CD4-positive, alpha-beta T cell treated with Interleukin-4 for 4 hours (primary cell): Measurements from ENCODE around the gene STAT1.
A peak's percentile ranks its signal among the peaks of the same experiment; 100 is the strongest.

Experiments
- DNase-seq: peaks from one replicate; pipeline ENCODE4 v3.0.0-alpha.2; 2020

STAT1 gene

DNA sequence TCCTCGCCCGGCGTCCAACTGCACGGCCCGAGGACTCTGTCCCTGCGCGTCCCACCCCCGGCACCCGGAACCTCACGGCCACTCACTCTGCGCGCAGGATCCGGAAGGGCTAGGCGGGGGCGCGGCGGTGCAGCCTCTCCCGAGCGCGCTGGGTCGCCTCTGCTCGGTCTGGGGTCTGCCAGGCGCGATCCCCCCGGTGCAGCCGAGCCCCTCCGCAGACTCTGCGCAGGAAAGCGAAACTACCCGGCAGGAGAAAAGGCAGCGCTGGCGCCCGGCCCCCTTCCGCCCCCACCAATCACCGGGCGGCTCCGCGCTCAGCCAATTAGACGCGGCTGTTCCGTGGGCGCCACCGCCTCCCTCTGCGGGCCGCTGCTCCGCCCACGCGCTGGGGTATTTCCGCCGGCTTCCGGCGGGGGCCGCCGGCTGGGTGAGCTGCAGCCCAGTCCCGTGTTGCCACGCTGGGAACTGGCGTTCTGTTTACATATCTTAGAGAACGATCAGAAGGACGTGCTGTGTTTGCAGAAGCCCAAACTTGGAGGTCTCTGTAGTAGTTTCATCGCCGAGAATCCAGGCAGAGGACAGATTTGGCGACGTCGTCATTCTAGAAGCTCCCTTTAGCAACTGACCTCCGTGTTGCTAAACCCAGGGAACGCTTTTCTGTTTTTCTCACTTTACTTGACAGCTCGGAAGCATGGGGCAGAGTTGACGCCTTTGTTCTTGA is at the start of gene STAT1:
TSS of gene STAT1 (minus strand) at position 240 of the 721 bp plus-strand sequence. CDS start 4,168 bp downstream, outside the sequence.
- DNase-seq: peak; percentile 94

GRCh38 chr2:191063584-191063983 is 49.6 kb upstream of the STAT1 start:
- DNase-seq: no peak

GRCh38 chr2:191061381-191061980 is 47.5 kb upstream of the STAT1 start:
- peak; percentile 57 for DNase-seq

DNA sequence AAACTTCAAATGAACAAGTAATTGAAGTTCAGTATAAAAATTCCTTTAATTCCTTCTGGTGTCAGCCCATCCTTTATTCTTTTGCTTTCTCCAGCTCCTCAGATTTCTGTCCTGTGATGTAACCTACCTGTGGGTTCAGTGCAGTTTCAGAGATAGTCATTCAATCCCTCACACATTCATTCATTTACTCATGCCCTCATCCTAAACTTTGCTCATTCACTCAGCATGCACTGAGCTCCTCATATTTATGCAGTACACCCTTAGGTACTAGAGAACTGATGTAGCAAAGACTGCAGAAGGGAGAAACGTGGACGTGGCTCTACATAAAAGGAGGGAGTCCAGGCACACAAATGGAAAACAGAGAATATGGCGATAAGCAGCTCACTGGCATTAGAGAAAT is 45.3 kb upstream of the STAT1 start:
- no peak for DNase-seq

GRCh38 chr2:191056228-191056627 is 42.3 kb upstream of the STAT1 start:
- peak; percentile 45 for DNase-seq

- no peak for DNase-seq
These were observed 39.3 kb upstream of the STAT1 start for GRCh38 chr2:191053256-191053655.

- peak; percentile 70 for DNase-seq
These were observed 38.1 kb upstream of the STAT1 start for GRCh38 chr2:191051825-191052778.

GRCh38 chr2:191051177-191051576 is 37.2 kb upstream of the STAT1 start:
- no peak for DNase-seq

GRCh38 chr2:191050640-191050987 is 36.6 kb upstream of the STAT1 start:
- DNase-seq: no peak

DNA sequence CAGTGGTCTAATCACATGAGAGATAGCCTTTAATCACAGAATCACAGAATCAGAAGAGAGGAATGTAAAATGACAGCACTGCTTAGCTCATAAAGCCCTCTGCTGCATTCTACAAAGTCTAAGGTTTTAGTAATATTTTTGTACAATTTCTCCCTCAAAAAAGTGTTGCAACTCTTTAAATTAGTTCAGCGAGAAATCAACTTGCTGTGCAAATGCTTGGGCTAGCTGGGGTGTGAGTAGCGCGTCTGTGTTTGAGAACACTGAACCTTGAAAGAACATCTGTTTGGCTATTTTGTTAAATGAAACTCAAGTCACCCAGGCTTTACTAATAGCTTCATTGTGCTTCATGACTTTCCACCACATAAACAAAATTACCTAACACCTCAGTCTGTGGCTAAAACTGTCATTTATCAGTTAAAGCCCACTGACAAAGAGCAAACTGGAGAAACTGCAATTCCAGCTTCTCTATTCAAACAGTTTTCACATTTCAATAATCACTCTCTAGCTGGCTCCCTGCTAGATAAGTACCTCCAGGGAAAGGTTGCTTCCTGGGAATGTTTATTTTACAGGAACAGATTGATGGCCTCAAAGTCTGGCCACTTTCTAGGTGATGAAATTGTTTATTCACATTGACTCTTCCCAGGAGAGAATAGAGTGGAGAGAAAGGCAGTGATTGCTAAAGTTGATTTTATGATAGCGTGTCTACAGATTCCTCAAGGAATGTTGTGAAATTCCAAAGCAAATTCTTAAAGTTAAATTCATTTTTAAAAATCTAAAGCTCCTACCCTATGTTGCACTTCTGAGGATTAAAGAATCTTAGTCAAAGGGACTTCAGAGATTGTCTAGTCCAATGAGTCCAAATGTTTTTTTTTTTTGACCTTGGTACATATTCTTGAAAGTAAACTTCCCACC is 36.0 kb upstream of the STAT1 start:
- DNase-seq: peak; percentile 44

DNA sequence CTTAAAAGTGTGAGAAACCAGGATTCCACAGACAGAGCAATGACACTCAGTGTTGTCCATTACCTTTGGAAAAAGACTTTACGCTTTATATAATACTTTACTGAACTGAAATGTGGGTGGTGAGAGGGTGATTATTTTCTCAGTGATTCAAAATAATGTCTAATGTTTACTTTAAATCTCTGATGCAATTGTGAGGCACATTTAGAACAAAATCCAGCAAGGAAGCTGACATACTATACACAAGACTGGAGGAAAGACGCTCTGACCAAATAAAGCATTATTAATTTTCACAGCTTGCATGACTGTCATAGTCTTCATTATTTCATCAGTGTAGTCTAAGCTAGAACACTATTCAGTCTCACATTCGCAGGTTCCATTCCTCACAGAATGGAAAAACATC is 34.1 kb upstream of the STAT1 start:
- DNase-seq: no peak

DNA sequence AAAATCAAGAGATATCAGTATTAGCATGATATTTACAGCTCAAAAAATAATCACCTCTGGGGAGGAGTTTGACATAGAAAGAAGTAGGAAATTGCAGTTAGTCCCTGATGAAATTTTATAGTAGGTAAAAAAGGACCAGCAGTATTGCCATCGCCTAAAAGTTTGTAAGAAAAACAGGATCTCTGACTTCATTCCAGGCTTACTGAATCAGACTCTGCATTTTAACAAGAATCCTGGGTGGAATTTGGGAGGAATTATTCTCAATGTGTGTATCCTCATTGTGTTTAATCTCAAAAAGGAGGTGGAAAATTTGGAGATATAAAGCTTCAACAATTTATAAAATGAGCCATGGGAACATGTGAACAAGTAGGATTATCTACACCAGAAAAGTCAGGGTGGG is 31.2 kb upstream of the STAT1 start:
- no peak for DNase-seq

DNA sequence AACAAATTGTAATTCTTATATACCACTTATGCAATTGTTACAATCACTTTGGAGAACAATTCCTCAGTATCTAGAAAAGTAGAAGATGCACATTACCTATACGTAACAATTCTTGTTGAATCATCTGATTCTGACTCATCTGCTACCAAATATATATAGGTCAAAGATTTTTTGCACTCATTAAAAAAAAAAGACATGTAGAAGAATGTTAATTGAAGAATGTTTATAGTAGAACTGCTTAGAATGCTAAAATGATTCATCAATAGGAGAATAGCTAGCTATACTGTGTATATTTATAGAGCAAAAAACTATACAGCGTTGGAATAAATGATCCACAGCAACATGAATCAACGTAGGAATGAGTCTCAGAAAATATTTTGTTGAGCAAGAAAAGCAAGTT is 29.5 kb upstream of the STAT1 start:
- DNase-seq: no peak

DNA sequence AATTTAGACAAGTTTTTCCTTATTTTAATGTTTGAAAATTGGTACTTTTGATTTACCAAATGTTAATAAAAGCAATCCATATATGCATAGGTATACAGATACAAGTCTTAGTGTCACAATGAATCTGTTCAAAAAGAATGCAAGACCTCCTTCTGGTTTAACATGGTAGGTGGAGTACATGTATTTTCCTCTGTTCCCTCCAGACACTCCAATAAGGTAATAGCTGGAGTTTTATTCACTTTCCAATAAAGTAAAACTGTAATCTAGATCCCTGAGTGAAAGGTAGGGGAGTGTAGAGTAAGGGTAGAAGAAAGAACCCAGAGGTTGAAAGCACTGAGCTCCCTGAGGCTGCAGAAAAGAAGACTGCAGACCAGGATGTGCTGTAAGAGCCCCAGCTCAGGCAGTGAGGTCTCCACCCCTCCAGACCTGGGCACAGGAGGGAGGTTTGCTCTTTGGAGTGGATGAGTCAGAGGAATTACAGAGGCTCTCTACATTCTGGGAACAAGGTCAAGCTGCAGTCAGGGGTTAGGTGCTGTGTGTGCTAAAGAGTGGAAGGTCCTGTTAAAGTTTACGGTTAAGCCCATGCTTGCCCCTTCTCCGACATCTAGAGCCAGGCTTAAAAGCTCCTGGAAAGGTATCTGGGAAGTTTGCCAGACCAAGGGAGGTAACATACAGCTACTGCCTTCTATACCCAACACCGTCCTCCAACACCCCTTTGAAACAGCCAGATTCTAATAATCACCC is 27.6 kb upstream of the STAT1 start:
- DNase-seq: no peak

DNA sequence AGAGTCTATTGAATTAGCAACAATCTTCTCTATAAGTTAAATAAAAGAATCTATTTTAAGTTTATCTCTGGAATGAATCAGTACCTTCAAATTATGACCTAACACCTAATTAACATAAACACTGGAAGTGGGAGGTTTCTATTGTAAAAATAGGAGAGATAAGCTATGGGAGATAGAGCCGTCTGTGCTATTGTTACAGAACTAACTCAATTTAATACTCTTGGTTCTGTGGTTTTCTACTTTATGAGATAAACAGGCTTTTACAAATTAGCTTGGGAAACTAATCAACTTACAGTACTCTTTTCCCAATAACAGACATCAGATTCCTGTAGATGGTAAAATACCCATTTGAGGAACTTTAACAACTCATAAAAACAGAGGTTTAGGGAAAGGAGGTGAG is 25.6 kb upstream of the STAT1 start:
- DNase-seq: no peak

GRCh38 chr2:191038741-191039140 is 24.8 kb upstream of the STAT1 start:
- DNase-seq: no peak

DNA sequence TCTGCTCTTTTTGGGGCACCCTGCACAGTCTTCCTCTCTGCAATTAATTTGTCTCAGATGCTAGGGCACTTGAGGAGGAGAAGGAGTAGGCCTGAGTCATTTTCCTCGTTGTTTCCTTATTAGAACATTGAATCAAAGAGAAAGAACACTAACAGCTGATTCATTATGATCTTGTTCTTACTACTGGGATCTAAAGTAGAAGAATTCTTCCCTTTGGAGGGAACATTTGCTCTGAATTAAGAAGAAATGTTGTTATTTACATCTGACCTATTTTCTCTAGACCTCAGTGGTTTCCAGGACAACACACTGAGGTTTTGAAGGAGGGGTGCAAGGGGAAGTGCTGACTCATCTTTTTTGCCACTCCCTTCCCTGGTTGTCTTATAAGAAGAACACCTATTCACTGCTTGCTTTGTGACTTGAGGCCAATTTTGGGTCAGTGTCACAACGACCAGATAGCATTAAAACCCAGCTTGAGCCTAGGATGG is 24.3 kb upstream of the STAT1 start:
- peak; percentile 93 for DNase-seq

- DNase-seq: no peak
These were observed 23.4 kb upstream of the STAT1 start for GRCh38 chr2:191037351-191037750.

GRCh38 chr2:191036363-191036762 is 22.4 kb upstream of the STAT1 start:
- no peak for DNase-seq

GRCh38 chr2:191032588-191033429 is 18.8 kb upstream of the STAT1 start:
- DNase-seq: no peak

DNA sequence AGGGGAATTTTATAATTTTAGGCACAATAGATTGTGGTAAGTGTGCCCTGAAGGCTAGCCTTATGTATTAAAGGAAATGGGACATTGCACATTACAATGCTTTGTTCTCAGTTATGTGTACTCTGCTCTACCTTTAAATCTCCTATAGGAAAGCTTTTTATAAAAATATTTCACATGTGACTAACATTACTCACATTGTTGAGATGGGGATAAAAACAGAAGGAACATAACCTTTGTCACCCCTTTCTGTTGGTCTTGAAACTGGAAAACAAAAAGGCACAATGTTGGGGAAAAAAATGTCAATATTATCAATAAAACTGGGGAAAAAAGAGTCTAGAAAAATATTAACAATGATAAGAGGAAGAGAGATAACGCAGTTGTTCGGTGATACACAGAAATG is 17.3 kb upstream of the STAT1 start:
- DNase-seq: no peak
